Inflammatory macrophage treated with lipopolysaccharide for 1 hour (primary cell): ENCODE measurements around the gene BPIFB2.
A peak's percentile ranks its signal among the peaks of the same experiment; 100 is the strongest.

ENCODE experiments used
- DNase-seq, 2 donors: peaks; one replicate each; pipeline ENCODE4 v3.0.0-alpha.2; 2020 to 2022

BPIFB2 gene

DNA sequence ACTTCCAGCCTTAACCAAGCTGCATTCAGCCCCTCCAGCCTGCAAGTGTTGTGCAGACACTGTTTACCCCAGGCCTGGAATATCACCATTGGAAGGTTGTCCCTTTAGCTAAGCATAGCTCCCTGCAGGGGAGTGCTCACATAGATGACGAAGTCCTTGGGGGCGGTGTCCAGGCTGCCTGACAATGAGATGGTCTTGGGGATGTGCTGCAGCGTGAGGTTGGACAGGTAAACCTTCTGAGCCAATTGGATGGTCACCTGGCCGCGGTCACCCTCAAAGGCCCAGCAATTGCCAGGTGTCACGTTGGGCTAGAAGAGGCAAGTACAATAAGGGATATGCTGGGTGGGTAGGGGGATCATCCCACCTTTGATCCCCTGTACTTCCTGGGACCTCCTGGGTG, 21.9 kb upstream of the BPIFB2 start:
- DNase-seq: no peak

DNA sequence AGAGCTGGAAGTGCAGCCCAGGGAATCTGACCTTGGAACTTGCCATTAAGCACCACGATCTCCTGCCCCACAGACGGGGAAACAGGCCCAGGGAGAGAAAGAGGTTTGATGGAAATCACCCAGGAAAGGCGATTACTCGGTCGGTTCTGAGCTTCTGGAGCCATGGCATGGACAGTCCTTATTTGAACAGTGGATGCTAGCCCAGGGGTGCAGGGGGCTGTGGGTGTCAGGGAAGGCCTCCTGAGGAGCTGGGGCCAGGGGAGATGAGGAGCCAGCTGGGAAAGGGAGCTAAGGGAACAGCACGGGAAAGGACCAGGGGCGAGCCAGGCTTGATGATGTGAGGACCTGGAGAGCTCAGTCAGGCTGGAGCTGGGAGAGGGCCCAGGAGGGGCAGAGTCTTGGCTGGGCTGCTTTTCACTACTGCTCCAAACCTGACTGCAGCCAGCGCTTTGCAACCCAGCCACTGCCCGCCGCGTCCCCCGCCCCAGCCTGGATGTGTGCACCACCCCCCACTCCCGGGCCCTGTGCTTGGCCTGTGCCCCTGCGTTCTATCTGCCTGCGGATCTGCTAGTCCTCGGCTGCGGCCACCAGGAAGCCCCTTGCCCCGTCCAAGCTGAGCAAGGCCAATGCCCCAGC, 21.1 kb upstream of the BPIFB2 start:
- no peak for DNase-seq

DNA sequence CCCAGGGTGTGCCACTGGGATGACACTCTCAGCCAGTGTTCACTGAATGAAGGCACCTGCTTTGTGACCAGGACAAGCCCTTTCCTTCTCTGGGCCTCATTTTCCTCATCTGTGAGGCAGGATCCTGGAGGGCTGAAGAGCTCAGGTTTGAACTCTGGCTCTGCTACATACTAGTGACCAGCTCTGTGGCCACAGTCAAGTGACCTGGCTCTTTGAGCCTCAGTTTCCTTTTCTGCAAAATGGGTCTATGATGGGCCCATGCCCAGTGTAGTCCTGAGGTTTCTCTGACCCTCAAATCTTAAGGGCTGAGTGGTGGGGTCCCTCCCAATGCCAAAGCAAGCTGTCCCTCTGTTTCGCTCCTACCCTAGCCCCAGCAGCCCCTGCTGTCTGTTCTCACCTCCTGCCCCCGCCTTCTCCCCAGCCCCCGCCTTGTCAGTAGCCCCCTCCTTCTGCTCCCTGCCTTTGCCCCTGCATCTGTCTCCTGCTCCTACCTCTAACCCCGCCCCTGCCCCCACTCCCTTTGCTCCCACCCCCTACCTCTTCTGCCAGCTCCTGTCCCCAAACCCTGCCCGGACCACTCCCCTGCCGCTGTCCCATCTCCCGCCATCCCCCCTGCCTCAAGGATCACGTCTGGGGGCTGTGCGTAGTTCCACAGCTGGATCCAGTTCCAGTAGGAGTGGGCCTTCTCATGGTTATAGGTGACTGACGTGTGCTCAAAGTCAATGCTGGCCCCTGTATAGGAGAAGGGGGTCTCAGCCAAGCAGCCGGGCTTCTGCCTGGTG, 20.3 kb upstream of the BPIFB2 start:
- no peak for DNase-seq

DNA sequence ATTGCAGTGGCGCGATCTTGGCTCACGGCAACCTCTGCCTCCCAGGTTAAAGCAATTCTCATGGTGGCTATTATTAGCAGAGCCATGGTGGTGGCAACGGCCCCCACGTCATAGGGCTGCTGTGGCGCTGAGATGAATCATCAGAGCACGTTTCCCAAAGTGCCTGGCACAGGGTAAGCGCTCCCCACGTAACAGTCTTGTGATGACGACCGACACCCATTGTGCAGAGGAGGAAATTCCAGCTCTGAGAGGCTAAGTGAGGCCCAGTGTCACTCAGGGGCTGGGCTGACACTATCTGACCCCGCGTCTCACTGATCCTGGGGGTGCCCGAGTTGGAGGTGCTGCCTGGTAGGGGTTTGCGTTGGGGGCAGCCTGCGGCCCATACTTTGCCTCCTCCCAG, 19.5 kb upstream of the BPIFB2 start:
- peak; percentile 54 to 68 for DNase-seq

DNA sequence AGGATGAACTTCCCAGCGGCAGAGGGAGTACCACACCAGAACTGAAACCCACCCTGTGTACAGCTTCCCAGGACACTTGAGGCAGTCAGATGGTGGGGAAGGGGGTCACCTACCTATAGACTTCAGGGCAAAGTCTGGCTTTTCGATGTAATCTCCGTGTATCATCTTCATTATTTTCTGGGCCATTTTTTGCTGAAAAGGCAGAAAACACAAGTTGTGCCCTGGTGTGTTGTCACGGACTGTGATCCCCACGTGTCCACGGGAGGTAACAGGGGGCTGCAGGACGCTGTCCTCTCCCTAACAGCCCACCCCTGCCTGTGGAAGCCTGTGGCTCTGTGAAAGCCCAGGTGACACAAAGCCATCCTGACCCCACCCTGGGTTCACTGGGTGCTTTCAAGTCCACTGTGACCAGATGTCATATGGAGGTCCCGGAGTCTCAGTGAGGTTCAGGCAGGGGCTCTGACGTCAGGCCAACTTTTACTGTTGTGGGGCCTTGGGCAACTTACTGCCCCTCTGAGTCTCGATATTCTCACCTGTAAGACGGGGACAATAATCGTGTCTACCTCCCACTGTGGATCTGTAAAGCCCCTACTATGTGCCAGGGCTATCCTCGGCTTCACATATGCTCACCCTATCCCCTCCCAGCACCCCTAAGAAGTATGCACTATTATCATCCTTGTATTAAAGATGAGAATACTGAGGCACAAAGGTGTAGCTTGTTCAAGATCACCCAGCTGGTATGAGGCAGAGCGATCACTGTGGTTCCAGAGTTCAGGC, 17.8 kb upstream of the BPIFB2 start:
- no peak for DNase-seq

DNA sequence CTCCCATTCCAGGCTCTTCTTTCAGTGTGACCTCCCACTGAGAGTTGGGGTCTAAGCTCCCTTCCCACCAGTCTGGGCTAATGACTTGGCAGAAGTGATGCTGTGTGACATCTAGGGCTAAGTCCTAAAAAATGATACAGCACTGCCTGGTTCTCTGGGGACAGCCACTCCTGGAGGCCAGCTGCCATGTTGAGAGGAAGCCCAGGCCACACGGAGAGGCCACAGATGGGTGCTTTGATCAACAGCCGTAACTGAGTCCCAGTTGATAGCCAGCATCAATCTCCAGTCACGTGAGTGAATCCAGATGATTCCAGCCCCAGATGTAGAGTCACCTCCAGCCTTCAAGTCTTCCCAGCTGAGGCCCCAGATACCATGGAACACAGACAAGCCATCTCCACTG, 17.1 kb upstream of the BPIFB2 start:
- DNase-seq: no peak

DNA sequence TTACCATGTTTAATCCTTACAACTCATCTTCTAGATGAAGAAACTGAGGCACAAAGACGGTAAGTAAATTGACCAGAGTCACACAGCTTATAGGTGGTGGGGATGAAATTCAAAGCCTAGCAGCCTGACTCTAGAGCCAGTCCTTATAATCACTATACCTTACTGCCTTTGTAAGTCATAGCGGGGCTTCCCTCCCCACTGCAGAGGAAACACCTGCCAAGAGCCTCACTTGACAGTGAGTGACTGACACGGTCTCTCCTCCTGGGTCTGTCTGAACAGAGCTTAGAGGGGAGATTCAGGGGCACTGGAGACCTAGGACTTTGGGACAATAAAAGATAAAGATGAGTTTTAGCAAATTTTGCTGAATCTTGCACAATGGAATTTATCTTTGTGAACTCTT, 16.1 kb upstream of the BPIFB2 start:
- no peak for DNase-seq

DNA sequence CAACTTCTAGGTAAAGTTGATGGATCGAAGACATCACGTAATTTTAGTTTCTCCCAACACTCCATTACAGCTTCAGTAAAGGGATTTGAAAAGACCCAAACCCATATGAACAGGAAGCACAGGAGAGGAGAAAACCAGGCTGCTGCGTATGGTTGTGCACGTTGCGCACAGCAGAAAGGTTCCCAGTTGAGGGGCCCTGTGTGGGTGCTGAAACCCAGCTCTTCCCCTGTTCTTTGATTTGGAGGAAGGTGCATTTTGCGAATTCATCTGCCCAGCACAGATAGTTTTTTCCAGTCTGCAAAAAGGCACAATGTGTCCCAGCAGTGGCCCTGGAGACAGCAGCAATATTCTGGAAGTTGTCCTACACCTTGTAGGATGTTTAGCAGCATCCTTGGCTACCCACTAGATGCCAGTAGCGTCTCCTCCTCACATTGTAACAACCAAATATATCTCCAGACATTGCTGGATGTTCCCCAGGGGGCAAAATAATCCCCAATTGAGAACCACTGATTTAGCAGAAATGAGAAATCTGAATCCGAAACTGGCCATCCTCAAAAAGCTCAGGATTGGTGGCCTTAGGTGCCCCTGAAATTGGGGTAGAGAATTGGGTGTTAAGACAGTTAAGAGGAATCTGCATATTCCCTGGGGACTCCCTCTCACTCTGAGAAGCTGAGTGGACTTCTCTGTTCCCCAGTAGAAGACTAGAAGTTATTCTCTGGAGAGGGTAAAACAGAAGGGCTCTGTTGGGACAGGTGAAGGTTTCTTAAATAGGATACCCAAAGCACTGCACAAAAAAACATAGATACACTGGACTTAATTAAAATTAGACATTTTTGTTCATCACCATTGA, 15.5 kb upstream of the BPIFB2 start:
- no peak for DNase-seq

DNA sequence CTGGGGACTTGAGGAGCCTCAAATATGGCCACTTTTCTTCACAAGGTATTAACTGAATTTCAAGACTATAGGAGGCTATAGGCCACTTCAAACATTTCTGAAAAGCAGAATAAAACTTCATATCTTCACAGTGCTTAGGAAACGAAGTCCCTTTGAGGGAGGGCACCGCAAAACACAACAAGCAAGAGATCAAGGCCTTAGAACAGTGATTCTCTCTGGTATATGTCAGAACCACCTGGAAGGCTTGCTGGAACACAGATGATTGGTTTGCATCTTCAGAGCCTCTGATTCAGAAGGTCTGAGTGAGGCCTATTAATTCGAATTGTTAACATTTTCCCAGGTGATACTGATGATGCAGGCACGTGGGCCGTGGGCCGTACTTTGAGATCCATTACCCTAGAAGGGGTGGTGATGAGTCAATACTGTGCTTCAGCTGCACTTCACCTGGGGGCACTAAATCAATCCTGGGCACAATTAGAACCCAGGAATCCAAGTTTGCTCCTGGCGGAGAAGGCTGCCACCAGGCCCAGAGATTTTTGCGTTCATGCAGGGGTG, 13.9 kb upstream of the BPIFB2 start:
- DNase-seq: no peak

DNA sequence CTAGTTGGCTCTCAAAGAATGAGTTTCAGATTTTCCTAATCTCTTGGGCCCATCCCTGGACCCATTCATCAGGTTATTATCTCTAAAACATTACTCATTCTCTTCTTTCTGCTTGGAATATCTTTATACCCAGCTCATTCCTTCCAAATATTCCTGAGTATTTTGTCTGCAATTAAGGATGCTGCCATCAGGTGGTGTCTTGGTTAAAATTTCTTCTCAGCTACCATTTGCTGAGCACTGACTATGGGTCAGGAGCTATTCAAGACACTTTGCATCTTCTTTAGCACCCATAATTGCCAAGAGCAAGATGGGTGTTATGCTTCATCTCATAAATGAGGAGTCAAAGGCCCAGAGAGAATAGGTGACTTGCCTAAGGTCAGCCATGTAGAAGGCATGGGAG, 11.7 kb upstream of the BPIFB2 start:
- DNase-seq: peak in 1 of 2 donors; percentile 17

DNA sequence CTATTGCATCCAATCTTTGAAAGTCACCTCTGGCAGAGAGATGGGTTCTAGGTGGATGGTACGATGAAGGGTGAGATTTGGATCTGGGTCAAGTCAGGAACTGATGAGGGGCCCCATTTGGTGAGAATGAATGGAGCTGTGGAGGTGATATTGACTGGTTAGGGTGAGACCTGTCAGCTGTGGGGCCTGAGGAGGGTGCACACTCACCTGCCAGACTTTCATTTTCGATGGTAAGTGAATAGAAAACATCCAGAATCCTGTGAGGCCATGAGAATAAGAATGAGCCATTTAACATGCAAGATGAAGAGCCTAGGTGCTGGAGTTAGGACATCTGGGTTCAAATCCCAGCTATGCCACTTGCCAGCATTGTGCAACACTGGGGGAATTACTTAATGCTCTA, 10.1 kb upstream of the BPIFB2 start:
- no peak for DNase-seq

DNA sequence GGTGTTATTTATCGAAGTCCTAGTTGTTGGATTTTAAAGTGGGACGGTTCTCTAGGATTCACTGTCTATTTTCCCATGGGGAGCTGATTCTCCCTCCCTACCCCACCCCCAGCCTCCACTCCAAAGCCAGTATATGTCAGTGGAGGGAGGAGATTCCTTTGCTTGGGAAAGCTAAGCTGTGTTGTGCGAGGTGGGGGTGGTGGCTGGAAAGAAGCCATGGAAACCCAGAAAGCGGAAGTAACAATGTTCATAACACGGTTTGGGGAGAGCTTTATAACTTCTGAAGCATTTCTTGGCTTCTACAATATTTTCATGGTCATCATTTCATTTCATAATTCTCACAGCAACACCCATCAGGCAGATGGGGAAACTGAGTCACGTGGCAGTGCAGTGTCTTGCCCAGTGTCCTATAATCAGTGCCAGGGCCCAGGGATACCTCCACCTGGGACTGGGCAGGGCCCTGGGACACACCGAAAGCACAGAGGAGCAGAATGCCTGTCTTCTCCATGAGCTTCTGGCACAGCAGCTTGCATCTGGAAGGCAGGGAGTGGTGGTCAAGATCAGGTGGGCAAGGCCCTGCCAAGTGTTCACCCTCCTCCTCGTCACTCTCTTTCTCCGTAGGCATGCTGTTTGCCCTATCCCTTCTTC, 7.8 kb upstream of the BPIFB2 start:
- DNase-seq: peak; percentile 20 to 51

DNA sequence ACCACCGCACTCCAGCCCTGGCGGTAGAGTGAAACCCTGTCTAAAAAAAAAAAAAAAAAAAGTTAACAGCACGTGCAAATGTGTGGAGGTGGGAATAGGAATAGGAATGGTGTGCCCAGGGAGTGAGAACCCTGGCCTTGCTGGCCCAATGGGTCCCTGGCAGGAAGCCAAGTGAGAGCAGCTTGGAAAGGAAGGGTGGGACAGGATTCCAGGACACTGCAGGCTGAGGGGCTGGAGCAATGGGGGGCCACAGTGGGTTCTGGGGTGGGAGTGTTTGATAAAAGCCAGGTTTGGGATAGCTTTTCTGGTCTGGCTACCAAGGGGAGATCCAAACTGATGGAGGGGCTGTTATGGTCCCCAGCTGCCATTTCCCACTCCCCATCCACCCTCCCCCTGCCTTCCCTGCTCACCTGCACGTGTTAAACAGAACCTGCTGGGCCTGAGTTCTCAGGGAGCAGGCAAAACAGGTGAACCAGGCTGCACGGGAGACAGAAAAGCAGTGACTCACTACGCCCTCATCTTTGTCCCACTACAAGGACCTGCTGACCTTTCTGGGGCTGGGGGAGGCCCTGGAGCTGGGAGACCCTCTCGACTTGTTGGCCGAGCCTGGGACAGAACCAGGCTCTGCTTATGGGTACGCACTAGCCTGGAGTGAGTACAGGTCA, 6.6 kb upstream of the BPIFB2 start:
- DNase-seq: no peak

DNA sequence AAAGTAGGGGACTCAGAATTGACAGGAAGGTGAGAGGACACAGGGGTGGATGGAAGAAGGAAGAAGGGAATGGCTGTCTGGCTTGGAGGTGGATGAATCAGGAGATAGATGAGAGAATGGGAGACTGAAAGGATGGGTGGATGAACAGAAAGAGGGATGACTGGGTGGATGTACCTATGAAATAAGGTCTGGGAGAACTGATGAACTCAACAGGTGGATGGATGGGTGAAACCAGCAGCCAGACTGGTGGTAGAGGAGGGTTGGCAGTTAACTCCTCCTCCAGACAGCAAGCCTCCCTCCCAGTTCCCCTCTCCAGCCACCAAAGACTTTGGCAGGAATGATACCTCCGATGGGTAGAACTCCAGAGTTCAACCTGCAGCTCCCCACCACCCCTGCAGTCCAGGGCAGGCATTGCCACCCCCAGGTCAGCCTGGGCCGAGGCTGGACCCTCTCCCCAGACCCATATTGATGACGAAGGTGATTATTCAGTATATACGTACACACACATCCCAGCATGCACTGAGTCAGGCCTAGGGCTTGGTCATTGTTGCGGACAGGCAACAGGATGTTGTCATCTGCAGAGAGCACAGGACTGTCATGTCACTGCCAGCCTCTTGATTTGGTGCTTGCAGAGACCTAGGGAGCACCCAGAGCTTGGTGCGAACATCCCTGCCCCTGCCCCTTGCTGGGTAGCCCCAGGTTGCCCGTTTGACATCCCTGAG, 5.3 kb upstream of the BPIFB2 start:
- no peak for DNase-seq

DNA sequence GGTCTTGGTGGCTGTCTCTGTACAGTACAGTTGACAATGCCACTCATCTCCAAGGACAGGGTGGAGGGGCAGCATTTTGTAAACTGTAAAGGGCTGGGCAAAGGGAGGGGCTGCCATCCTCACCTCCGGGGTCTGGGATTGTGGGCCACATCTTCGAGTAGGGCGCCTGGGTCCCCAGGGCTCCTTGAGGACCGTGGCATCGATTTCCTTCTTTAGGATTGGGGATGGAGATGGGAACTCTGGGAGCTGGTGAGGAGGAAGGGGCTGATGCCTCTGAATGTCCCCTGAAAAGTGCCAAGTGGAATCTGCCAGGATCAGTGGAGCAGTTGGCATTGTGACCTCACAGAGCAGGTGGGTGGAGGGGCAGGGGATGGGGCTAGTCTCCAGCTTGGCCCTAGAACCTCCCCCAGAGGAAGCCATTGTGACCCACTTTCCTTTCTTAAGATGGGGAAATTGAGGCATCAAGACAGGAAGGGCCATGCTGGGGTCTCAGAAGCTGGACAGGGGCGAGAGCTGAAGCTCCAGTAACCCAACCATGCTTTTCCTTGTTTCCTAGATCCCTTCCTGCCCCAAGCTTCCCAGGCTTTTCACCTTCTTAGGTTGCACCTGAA, 3.3 kb upstream of the BPIFB2 start, which contains the start of gene SUN5:
Gene SUN5, minus strand, starts transcription at position 293 of the 611 bp plus-strand sequence. Its CDS starts 93 bp downstream, at position 200.
- DNase-seq: no peak

DNA sequence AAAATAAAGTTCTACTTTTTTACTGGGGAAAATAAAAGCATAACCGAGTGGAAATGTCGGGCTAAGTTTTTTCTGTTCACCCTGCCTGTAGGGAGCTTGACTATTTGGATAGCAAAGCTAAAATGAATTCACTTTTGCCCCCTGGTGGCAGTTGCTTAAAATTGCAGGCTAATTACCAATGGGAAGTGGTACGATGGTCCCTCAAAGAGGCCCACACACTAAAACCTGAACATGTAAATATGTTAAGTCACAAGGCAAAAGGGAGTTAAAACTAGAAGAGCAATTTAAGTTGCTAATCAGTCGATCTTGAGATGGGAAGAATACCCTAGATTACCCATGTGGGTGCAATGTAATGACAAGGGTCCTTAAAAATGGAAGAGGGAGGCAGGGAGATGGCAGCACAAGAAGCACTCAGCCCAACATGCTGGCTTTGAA, 2.4 kb upstream of the BPIFB2 start:
- peak; percentile 27 to 69 for DNase-seq

DNA sequence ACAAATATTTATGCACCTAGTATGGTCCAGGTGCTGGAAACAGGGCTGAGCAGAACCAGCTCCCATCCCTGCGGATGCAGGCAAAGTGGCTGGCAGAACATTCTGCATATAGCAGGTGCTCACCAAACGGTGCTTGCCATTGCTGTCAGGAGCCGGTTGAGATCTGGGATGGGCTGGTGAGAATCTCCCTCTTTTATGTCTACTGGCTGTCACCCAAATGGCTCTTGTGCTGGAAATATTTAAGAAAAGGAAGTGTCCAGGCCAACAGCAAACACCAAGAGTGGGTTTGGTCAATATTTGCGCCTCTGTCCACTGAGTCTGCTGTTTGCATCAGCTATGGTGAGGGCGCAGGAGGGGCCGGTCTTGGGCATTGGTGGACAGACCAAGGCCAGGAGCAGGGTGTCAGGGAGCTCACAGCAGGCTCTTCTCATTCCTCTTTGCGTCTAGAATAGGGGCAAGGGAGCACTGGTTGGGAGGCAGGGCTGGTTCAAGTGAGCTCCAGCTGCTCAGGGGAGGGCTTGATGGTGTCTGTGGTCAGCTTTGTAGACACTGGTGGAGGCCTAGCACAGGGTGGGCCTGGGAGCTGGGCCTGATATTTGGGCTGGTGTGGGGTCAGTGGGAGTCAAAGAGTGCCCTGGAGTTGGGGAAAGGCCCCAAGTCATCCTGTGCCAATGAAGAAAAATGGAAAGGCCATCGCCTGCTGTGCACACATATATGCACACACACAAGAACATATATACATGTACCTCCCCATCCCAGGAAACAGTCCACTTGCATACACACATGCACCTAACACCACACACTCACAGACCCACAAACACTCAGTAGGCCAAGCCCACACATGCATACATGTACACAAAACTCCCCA, 1.4 kb upstream of the BPIFB2 start:
- DNase-seq: no peak

DNA sequence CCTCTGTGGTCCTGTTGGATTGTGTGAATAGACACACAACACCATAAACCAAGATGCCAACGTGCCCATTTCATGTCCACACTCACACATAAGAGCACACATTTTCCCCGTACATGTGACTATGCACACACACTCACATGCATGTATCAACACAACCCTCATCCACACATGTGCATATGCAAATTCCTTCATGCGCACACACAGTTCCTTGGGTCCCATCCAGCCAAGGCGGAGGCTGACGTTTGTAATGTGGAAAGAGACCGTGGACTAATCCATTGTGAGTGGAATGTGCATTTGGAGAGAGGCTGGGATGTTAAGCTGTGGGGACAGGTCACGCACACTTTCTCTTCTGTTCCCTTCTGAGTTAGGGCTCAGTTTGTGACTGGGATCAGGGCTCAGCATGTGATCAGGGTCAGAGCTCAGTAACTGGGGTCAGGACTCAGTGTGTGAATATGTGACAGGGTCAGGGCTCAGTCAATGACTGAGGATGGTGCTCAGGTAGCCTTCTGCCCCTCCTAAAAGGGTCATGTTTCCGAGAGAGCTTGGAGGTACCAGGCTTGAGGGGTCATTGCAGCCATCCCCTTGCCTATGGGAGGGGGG, 628 bp upstream of the BPIFB2 start:
- no peak for DNase-seq
